GM12874 (cell line): ENCODE measurements around the gene MITF.

Experiments
- CTCF ChIP-seq: IDR thresholded peaks from 2 replicates; pipeline ENCODE4 v1.5.1; 2011; ENCODE audit warnings: low read depth, mild to moderate bottlenecking, control low read depth, low read length, moderate library complexity; ENCODE audit not compliant: insufficient read depth

Gene MITF

GRCh38 chr3:69941439-69942176, 202.3 kb downstream of the MITF start:
- TF ChIP-seq CTCF, result no peak

GRCh38 chr3:69944931-69945493, 205.7 kb downstream of the MITF start:
- TF ChIP-seq CTCF, result no peak

GRCh38 chr3:69948246-69948862, 209.1 kb downstream of the MITF start:
- no peak; the same call in 1 of the 2 replicates for TF ChIP-seq CTCF

- no peak for TF ChIP-seq CTCF
Measured at GRCh38 chr3:69951616-69952015, 212.4 kb downstream of the MITF start.

- TF ChIP-seq CTCF, result no peak
Measured at GRCh38 chr3:69959581-69959980, 220.3 kb downstream of the MITF start.

- TF ChIP-seq CTCF, result no peak
Measured at GRCh38 chr3:69961706-69962439, 222.6 kb downstream of the MITF start.

GRCh38 chr3:69963643-69964042, 224.4 kb downstream of the MITF start:
- no peak for TF ChIP-seq CTCF
